IMR-90 (cell line): ENCODE data around the gene NR6A1. TPM values are rescaled to one million over a fixed set of nuclear protein-coding genes. Genes with fewer than 3 reads are reported as not detected.

Experiments
- ATAC-seq: fragments of 200-7000 bp; cut with Tn5 transposase; 2 replicates; pipeline ENCODE4 v1.9.1; 2020; ENCODE audit warnings: low read depth, mild to moderate bottlenecking, moderate library complexity
- BruUV-seq: library from RNA; stranded (reverse); fragments of 400-500 nt; replicated peaks from 2 replicates; lab custom pipeline; 2021; lab: Mats Ljungman, UMichigan
- CTCF ChIA-PET: fragments of 300-600 bp; formaldehyde crosslinking; extraction: SDS; loops from one replicate; lab custom pipeline; 2021; ENCODE audit warnings: antibody characterized with exemption; lab: Yijun Ruan, JAX
- POLR2A ChIA-PET: fragments of 300-600 bp; sonication (Branson Sonifier 250); formaldehyde crosslinking; loops from one replicate; lab custom pipeline; 2022; ENCODE audit warnings: antibody characterized with exemption; ENCODE audit not compliant: unreplicated experiment; lab: Charles Lee
- DNase-seq: peaks from one replicate; pipeline ENCODE4 v3.0.0; 2013
- H2AFZ ChIP-seq: replicated peaks from 2 replicates; pipeline ENCODE3; 2013; ENCODE audit warnings: low read length, mild to moderate bottlenecking; ENCODE audit not compliant: poor library complexity
- H2AK5ac ChIP-seq: 2 replicates; pipeline ENCODE4 v1.6.1; 2013; ENCODE audit warnings: low read depth, low read length, inconsistent platforms
- H2AK9ac ChIP-seq: replicated peaks from 2 replicates; pipeline ENCODE3; 2013; ENCODE audit warnings: mild to moderate bottlenecking, low read depth, low read length, moderate library complexity; ENCODE audit not compliant: poor library complexity
- H2BK120ac ChIP-seq: 2 replicates; pipeline ENCODE4 v1.6.1; 2013; ENCODE audit warnings: low read depth, low read length, inconsistent platforms
- H2BK15ac ChIP-seq: 3 replicates; pipeline ENCODE4 v1.6.1; 2013; ENCODE audit warnings: low read depth, low read length, inconsistent platforms
- H2BK20ac ChIP-seq: 2 replicates; pipeline ENCODE4 v1.6.1; 2013; ENCODE audit warnings: low read depth, mild to moderate bottlenecking, inconsistent platforms, low read length, moderate library complexity
- H2BK5ac ChIP-seq: 2 replicates; pipeline ENCODE4 v1.6.1; 2013; ENCODE audit warnings: mild to moderate bottlenecking, low read depth, low read length, inconsistent platforms; ENCODE audit not compliant: poor library complexity, severe bottlenecking
- H3K14ac ChIP-seq: replicated peaks from 2 replicates; pipeline ENCODE4 v1.6.1; 2013; ENCODE audit warnings: low read depth, low read length, inconsistent platforms
- H3K18ac ChIP-seq: 2 replicates; pipeline ENCODE4 v1.6.1; 2013; ENCODE audit warnings: low read depth, low read length, control low read depth
- H3K23ac ChIP-seq: 2 replicates; pipeline ENCODE4 v1.6.1; 2013; ENCODE audit warnings: low read depth, low read length, inconsistent platforms
- H3K27ac ChIP-seq: 2 replicates; pipeline ENCODE4 v1.5.1; 2013; ENCODE audit warnings: mild to moderate bottlenecking, control low read depth, low read length; ENCODE audit not compliant: insufficient read depth
- H3K27me3 ChIP-seq: 2 replicates; pipeline ENCODE4 v1.6.1; 2013; ENCODE audit warnings: low read length; ENCODE audit not compliant: control insufficient read depth, insufficient read depth
- H3K36me3 ChIP-seq: 2 replicates; pipeline ENCODE4 v1.6.1; 2013; ENCODE audit warnings: low read length, mixed read lengths; ENCODE audit not compliant: control insufficient read depth, insufficient read depth
- H3K4ac ChIP-seq: 2 replicates; pipeline ENCODE4 v1.6.1; 2013; ENCODE audit warnings: low read depth, low read length, inconsistent platforms
- H3K4me1 ChIP-seq: 2 replicates; pipeline ENCODE4 v1.6.1; 2013; ENCODE audit warnings: low read length, mixed read lengths; ENCODE audit not compliant: control insufficient read depth, insufficient read depth
- H3K4me2 ChIP-seq: 2 replicates; pipeline ENCODE4 v1.6.1; 2013; ENCODE audit warnings: low read depth, mild to moderate bottlenecking, control low read depth, low read length, moderate library complexity
- H3K4me3 ChIP-seq: 2 replicates; pipeline ENCODE4 v1.5.1; 2013; ENCODE audit warnings: low read depth, mild to moderate bottlenecking, control low read depth, low read length, moderate library complexity; ENCODE audit not compliant: insufficient read depth
- H3K56ac ChIP-seq: 2 replicates; pipeline ENCODE4 v1.6.1; 2013; ENCODE audit warnings: low read length, inconsistent platforms; ENCODE audit not compliant: insufficient read depth; ENCODE audit errors: extremely low read depth
- H3K79me1 ChIP-seq, 2 experiments: 2 replicates each; pipeline ENCODE4 v1.6.1; 2013; ENCODE audit warnings: low read length in 2 of 2, inconsistent platforms in 1 of 2, low read depth in 1 of 2
- H3K9ac ChIP-seq: 2 replicates; pipeline ENCODE4 v1.6.1; 2013; ENCODE audit warnings: low read depth, low read length, control low read depth
- H3K9me1 ChIP-seq: 2 replicates; pipeline ENCODE4 v1.6.1; 2013; ENCODE audit warnings: low read length, inconsistent platforms; ENCODE audit not compliant: insufficient read depth
- H3K9me3 ChIP-seq: 2 replicates; pipeline ENCODE4 v1.6.1; 2013; ENCODE audit warnings: low read length; ENCODE audit not compliant: control insufficient read depth, insufficient read depth
- H4K20me1 ChIP-seq: 2 replicates; pipeline ENCODE4 v1.6.1; 2013; ENCODE audit warnings: low read length, inconsistent platforms; ENCODE audit not compliant: insufficient read depth
- H4K5ac ChIP-seq: 2 replicates; pipeline ENCODE4 v1.6.1; 2013; ENCODE audit warnings: mild to moderate bottlenecking, low read depth, low read length, control low read depth
- H4K8ac ChIP-seq, 2 experiments: 2 replicates each; pipeline ENCODE4 v1.6.1; 2013; ENCODE audit warnings: low read depth in 2 of 2, low read length in 2 of 2, control low read depth in 1 of 2, inconsistent platforms in 1 of 2
- H4K91ac ChIP-seq: 2 replicates; pipeline ENCODE4 v1.6.1; 2013; ENCODE audit warnings: low read depth, low read length, inconsistent platforms; ENCODE audit not compliant: insufficient read depth
- BHLHE40 ChIP-seq: fragments of 150-350 bp; IDR thresholded peaks from 2 replicates; pipeline ENCODE4 v1.6.1; 2016; ENCODE audit warnings: mild to moderate bottlenecking, low read depth, low read length
- CEBPB ChIP-seq: IDR thresholded peaks from 2 replicates; pipeline ENCODE4 v1.6.1; 2012; ENCODE audit warnings: low read depth, low read length, improper control_type of control experiment
- CHD1 ChIP-seq: IDR thresholded peaks from 2 replicates; pipeline ENCODE4 v1.6.1; 2012; ENCODE audit warnings: low read depth, low read length, improper control_type of control experiment
- FOS ChIP-seq: fragments of 150-350 bp; IDR thresholded peaks from 2 replicates; pipeline ENCODE4 v1.6.1; 2016; ENCODE audit warnings: low read depth, low read length
- MAFK ChIP-seq: IDR thresholded peaks from 2 replicates; pipeline ENCODE4 v1.6.1; 2012; ENCODE audit warnings: low read depth, low read length, improper control_type of control experiment
- MAZ ChIP-seq: IDR thresholded peaks from 2 replicates; pipeline ENCODE4 v1.6.1; 2012; ENCODE audit warnings: low read depth, mild to moderate bottlenecking, low read length, improper control_type of control experiment, moderate library complexity, borderline replicate concordance
- MXI1 ChIP-seq: IDR thresholded peaks from 2 replicates; pipeline ENCODE4 v1.6.1; 2012; ENCODE audit warnings: low read depth, mild to moderate bottlenecking, low read length, moderate library complexity, borderline replicate concordance
- NFE2L2 ChIP-seq: fragments of 150-350 bp; IDR thresholded peaks from 2 replicates; pipeline ENCODE4 v1.6.1; 2016; ENCODE audit warnings: low read depth, mild to moderate bottlenecking, low read length
- POLR2A ChIP-seq: IDR thresholded peaks from 2 replicates; pipeline ENCODE4 v1.6.1; 2012; ENCODE audit warnings: mild to moderate bottlenecking, low read depth, low read length
- RAD21 ChIP-seq: IDR thresholded peaks from 2 replicates; pipeline ENCODE4 v1.6.1; 2012; ENCODE audit warnings: low read length, improper control_type of control experiment
- RCOR1 ChIP-seq: IDR thresholded peaks from 2 replicates; pipeline ENCODE4 v1.6.1; 2012; ENCODE audit warnings: mild to moderate bottlenecking, low read length, improper control_type of control experiment; ENCODE audit not compliant: insufficient replicate concordance
- RFX5 ChIP-seq: IDR thresholded peaks from 2 replicates; pipeline ENCODE4 v1.8.0; 2012; ENCODE audit warnings: low read depth, mild to moderate bottlenecking, low read length, moderate library complexity
- SMC3 ChIP-seq: fragments of 150-350 bp; IDR thresholded peaks from 2 replicates; pipeline ENCODE4 v1.6.1; 2016; ENCODE audit warnings: low read depth, mild to moderate bottlenecking, antibody characterized with exemption, low read length, moderate library complexity
- WGBS, 2 experiments: methylation state at CpG; one replicate each; pipeline versions ENCODE4 v1.1.5 to v1.1.7; 2013; ENCODE audit warnings: missing lambda C conversion rate in 2 of 2; ENCODE audit not compliant: insufficient read length in 1 of 2; ENCODE audit errors: extremely low coverage in 2 of 2; 5-methylcytosine and 5-hydroxymethylcytosine counted together
- dilution Hi-C: fragments of 300-500 bp; cut with HindIII; formaldehyde crosslinking; loops from one replicate; pipeline ENCODE4 v1.14.3; 2018; ENCODE audit warnings: low sequenced_read_pairs; ENCODE audit not compliant: unreplicated experiment
- in situ Hi-C: fragments of 300-500 bp; cut with MboI; formaldehyde crosslinking; loops from 3 replicates; pipeline ENCODE4 v1.14.3; 2019; ENCODE audit warnings: low sequenced_read_pairs, inconsistent platforms, mixed read lengths
- intact Hi-C: fragments of 100-400 bp; cut with micrococcal nuclease; formaldehyde crosslinking; loops from 2 replicates; pipeline ENCODE4 v1.10.0; 2022
- polyA plus RNA-seq, 3 experiments: library from polyadenylated mRNA; depleted of rRNA; stranded (reverse); fragments of >200 nt; gene quantifications; 2 replicates each; pipeline ENCODE4 v1.2.3, GENCODE V29; 2012; ENCODE audit warnings: low replicate concordance in 1 of 3
- total RNA-seq: library from RNA; depleted of rRNA; stranded (reverse); fragments of >200 nt; gene quantifications from 2 replicates; pipeline ENCODE4 v1.2.3, GENCODE V29; 2012
- TF ChIP-seq, protein P1 (sequence below): conservative IDR thresholded peaks from 2 replicates; pipeline ENCODE4 v1.5.1; 2012; ENCODE audit warnings: mild to moderate bottlenecking, low read depth, low read length, improper control_type of control experiment
- TF ChIP-seq, protein P2 (sequence below): fragments of 150-350 bp; IDR thresholded peaks from 2 replicates; pipeline ENCODE4 v1.6.1; 2017; ENCODE audit warnings: mild to moderate bottlenecking, antibody characterized with exemption, low read length, low read depth
- TF ChIP-seq, protein P3 (sequence below): fragments of 150-350 bp; IDR thresholded peaks from 2 replicates; pipeline ENCODE4 v1.6.1; 2016; ENCODE audit warnings: low read depth, mild to moderate bottlenecking, low read length, moderate library complexity, borderline replicate concordance

The NR6A1 gene
- total and polyA plus RNA-seq, 2 of the 4 experiments (the other 2 are of a cell fraction), result 0.14 to 0.36 TPM

DNA sequence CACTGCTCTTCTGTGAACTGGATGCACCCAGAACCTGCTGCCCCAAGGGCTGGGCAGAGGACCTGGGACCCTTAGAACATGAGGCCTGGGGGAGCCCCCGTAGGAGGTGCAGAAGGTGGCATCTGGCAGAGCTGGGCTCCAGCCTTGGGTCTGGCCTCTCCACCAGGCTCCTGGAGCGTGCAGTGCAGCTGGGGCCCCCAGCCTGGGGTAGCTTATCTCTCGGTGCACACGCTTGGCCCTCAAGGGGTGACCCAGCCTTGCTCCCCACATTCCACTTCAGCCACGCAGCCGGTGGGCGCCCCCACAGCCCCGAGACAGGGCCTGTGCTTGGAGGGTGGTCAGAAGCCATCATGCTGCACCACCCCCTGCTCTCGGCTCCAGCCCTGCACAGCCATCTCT is 258.3 kb downstream of the NR6A1 start:
- Histone ChIP-seq H2BK15ac (no peak overlapping the region), H2AK9ac (no peak overlapping the region), H3K14ac (no peak overlapping the region), H3K4me3 (no peak overlapping the region), H2AFZ (no peak overlapping the region), H3K4me2 (no peak overlapping the region), H4K8ac (no peak overlapping the region), H4K91ac (no peak overlapping the region), H3K4ac (no peak overlapping the region), H3K18ac (no peak overlapping the region), H2BK5ac (no peak overlapping the region), H2BK120ac (no peak overlapping the region), H2AK5ac (no peak overlapping the region), H3K9me3 (no peaks in the 10 kb centered on the region), H3K36me3 (no peaks in the 10 kb centered on the region), H3K79me1 (no peaks in the 10 kb centered on the region), H3K9ac (no peak overlapping the region), H3K4me1 (no peaks in the 10 kb centered on the region; the same call in 1 of the 2 replicates), H3K9me1 (no peaks in the 10 kb centered on the region), H3K56ac (no peak overlapping the region), H4K20me1 (no peaks in the 10 kb centered on the region), H4K5ac (no peak overlapping the region), H3K27ac (no peak overlapping the region), H3K23ac (no peak overlapping the region), H2BK20ac (no peak overlapping the region), H3K27me3 (peaks cover 51% of the 10 kb centered on the region)
- TF ChIP-seq FOS (no peak), RAD21 (no peak), MAFK (no peak), POLR2A (no peak), BHLHE40 (no peak), NFE2L2 (no peak), CHD1 (no peak), RCOR1 (no peak), CEBPB (no peak), RFX5 (no peak), MXI1 (no peak), MAZ (no peak), SMC3 (no peak)
- TF ChIP-seq, protein P1, sequence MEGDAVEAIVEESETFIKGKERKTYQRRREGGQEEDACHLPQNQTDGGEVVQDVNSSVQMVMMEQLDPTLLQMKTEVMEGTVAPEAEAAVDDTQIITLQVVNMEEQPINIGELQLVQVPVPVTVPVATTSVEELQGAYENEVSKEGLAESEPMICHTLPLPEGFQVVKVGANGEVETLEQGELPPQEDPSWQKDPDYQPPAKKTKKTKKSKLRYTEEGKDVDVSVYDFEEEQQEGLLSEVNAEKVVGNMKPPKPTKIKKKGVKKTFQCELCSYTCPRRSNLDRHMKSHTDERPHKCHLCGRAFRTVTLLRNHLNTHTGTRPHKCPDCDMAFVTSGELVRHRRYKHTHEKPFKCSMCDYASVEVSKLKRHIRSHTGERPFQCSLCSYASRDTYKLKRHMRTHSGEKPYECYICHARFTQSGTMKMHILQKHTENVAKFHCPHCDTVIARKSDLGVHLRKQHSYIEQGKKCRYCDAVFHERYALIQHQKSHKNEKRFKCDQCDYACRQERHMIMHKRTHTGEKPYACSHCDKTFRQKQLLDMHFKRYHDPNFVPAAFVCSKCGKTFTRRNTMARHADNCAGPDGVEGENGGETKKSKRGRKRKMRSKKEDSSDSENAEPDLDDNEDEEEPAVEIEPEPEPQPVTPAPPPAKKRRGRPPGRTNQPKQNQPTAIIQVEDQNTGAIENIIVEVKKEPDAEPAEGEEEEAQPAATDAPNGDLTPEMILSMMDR, result no peak
- TF ChIP-seq, protein P2, sequence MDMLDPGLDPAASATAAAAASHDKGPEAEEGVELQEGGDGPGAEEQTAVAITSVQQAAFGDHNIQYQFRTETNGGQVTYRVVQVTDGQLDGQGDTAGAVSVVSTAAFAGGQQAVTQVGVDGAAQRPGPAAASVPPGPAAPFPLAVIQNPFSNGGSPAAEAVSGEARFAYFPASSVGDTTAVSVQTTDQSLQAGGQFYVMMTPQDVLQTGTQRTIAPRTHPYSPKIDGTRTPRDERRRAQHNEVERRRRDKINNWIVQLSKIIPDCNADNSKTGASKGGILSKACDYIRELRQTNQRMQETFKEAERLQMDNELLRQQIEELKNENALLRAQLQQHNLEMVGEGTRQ, result no peak
- TF ChIP-seq, protein P3, sequence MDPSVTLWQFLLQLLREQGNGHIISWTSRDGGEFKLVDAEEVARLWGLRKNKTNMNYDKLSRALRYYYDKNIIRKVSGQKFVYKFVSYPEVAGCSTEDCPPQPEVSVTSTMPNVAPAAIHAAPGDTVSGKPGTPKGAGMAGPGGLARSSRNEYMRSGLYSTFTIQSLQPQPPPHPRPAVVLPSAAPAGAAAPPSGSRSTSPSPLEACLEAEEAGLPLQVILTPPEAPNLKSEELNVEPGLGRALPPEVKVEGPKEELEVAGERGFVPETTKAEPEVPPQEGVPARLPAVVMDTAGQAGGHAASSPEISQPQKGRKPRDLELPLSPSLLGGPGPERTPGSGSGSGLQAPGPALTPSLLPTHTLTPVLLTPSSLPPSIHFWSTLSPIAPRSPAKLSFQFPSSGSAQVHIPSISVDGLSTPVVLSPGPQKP, result no peak
- ChIA-PET POLR2A (no interaction called here), CTCF (no interaction called here)
- DNase-seq (no peak), ATAC-seq (no peak)
- intact Hi-C loops (no loop called here), in situ Hi-C loops (no loop called here), dilution Hi-C loops (no loop called here)
- WGBS, 2 experiments, result 86% methylated on average over 1 of the region's 9 CpGs; no CpG with 5 or more reads in 1 of the 2 experiments
- BruUV-seq, result no TSS peak
